ENCODE results near the gene HTT. TPM values are rescaled to one million over a fixed set of nuclear protein-coding genes. Genes with fewer than 3 reads are reported as not detected.
A peak's percentile ranks its signal among the peaks of the same experiment; 100 is the strongest.
"Not testable (repeated sequence)": the region's sequence is repeated elsewhere in the genome, so short reads cannot be mapped to it uniquely, and the experiment has no call there.

Gene HTT
- total RNA-seq, 1 donor from 2014 or later: 25.9 TPM

DNA sequence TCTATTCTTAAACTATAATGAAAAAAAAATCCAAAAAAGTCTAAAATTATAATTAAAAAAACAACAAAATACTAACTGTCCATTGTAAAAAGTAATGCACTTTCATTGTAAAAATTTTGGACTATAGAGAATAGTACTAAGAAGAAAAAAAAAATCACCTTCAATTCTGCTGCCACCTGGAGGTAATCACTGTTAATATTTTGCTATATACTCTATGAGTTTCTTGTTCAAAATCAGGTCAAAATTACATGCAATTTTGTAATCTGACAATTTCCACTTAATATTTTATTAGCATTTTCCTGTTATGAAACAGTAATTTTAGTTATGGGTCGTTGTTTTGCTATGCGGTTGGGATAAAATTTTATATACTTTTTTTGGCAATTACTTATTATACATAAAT, 62.0 kb downstream of the HTT start:
- DNase-seq: no peak
- intact Hi-C loops (cut with micrococcal nuclease): no loop called here
- no peak for ATAC-seq

DNA sequence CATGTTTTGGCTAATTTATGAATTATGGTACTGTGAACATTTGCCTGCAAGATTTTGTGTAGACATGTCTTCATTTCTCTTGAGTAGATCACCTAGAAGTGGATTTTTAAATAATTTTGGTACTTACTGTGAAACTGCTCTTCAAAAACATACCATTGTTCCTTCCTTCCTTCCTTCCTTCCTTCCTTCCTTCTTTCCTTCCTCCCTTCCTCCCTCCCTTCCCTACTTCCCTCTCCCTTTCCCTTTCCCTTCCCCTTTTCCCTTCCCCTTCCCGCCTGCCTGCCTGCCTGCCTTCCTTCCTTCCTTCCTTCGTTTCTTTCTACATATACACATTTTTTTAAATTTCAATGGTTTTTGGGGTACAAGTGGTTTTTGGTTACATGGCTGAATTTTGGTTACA, 63.4 kb downstream of the HTT start:
- ATAC-seq (no peak), DNase-seq (no peak)
- intact Hi-C loops (cut with micrococcal nuclease): no loop called here

DNA sequence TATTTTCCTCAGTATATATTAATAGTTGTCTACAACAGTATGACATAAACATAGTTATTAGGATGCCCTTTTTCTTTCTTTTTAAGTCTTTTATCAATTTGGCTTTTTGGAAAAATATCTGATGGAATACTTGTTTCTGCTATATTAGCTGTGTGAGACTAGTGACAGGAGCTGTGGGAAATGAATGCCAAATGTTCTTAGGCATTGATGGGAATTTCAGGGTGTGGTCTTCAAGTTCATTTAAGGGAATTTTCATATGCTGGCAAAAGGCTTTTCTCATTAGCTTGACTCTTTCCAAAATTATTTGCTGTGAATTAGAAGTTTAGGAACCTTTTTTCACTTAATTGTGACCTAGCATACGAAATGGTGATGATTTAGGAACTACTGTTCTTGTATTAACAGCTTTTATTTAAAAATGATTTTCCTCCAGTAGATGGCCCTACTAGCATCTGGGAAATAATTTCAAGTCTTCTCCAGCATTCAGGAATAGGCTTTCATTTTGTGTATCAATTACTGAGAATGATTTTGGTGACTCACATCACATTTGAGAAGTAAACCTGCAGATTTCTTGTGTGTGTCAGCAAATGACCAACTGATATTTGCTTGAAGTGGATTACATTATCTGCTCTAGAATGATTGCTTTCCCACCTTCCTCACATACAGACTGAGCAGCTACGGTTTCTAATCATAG, 70.9 kb downstream of the HTT start:
- ATAC-seq: no peak
- DNase-seq: no peak
- intact Hi-C loops (cut with micrococcal nuclease): no loop called here

DNA sequence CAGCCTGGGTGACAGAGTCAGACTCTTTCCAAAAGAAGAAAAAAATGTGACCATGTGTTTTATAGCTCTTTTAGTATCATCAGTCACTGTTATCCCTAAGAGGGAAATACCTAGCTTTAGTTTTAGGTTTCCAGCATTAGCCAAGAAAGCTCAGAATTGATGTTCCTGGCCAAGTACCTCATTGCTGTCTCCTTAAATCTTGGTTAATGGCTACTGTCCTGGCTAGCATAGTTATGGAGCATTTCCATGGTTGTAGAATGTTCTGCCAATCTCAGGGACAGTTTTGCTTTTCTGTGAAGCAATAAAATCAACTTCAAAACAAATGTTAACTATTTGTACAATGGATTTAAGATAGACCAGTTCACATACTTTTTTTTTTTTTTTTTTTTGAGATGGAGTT, 74.4 kb downstream of the HTT start:
- no peak for DNase-seq
- intact Hi-C loops (cut with micrococcal nuclease): no loop called here
- ATAC-seq: no peak

- DNase-seq; ATAC-seq; intact Hi-C loops (cut with micrococcal nuclease): not testable (repeated sequence)
Measured at GRCh38 chr4:3151238-3151637, 76.8 kb downstream of the HTT start.

GRCh38 chr4:3157366-3157765, 82.9 kb downstream of the HTT start:
- intact Hi-C loops (cut with micrococcal nuclease): no loop called here
- no peak for DNase-seq
- ATAC-seq: no peak

DNA sequence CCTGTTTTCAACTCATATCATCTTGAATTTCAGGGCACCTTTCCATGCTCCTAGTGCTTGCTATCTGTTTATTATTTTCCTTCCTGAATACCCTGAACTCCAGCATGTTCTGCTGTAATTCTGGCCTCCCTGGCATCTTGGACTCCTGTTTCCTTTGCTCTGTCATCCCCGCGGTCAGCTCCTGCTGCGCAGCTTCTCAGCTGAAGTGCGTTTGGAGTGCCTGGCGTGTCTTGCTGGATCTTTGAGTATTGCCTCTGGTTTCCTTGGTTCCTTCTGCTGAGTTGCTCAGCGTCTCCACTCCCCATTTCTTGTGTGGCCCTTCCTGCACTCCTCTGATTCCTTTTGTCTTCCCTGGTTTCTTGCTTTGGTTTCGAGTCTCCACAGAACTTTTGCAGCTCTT, 84.4 kb downstream of the HTT start:
- ATAC-seq (no peak), DNase-seq (no peak)
- intact Hi-C loops (cut with micrococcal nuclease): no loop called here

- intact Hi-C loops (cut with micrococcal nuclease): no loop called here
- ATAC-seq (no peak), DNase-seq (no peak)
Measured at GRCh38 chr4:3160438-3160837, 86.0 kb downstream of the HTT start.

DNA sequence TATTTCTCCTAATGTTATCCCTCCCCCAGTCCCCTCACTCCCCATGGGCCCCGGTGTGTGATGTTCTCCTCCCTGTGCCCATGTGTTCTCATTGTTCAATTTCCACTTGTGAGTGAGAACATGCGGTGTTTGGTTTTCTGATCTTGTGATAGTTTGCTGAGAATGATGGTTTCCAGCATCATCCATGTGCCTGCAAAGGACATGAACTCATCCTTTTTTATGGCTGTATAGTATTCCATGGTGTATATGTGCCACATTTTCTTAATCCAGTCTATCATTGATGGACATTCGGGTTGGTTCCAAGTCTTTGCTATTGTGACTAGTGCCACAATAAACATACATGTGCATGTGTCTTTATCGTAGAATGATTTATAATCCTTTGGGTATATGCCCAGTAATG, 86.6 kb downstream of the HTT start:
- intact Hi-C loops (cut with micrococcal nuclease); ATAC-seq; DNase-seq: not testable (repeated sequence)

GRCh38 chr4:3166434-3166833, 92.0 kb downstream of the HTT start:
- intact Hi-C loops (cut with micrococcal nuclease); ATAC-seq; DNase-seq: not testable (repeated sequence)

GRCh38 chr4:3168029-3168428, 93.5 kb downstream of the HTT start:
- ATAC-seq (peak; percentile 38), DNase-seq (no peak)
- intact Hi-C loops (cut with micrococcal nuclease): no loop called here

DNA sequence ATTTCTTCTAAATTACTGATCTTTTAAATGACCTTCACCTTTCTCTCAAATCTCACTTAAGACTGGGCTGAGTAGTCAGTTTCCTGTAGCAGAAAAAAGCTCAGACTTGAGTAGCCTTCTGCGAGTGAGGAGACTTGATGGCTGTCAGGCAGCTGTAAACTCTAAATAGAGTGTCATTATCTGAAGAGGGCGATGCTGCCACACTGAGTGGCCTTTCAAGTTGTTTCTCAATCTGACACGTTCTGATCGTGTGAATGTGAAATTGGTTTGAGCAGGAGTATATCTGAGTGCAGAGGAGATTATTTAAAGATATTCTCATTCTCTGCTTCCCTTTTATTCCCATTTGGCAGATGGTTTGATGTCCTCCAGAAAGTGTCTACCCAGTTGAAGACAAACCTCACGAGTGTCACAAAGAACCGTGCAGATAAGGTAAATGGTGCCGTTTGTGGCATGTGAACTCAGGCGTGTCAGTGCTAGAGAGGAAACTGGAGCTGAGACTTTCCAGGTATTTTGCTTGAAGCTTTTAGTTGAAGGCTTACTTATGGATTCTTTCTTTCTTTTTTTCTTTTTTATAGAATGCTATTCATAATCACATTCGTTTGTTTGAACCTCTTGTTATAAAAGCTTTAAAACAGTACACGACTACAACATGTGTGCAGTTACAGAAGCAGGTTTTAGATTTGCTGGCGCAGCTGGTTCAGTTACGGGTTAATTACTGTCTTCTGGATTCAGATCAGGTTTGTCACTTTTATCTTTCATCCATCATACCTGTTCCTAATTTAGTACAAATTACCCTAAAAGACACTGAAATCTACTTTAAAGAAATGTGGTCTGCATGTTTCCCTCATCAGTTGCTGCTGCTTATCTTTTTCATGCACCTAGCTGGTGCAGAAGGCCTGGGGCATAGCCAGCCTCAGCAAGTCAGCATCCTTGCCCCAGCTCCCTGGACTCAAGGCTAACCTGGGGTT, 100.2 kb downstream of the HTT start:
- intact Hi-C loops (cut with micrococcal nuclease): no loop called here
- peak; percentile 50 for ATAC-seq
- DNase-seq: no peak

GRCh38 chr4:3176367-3177229, 102.1 kb downstream of the HTT start:
- DNase-seq: no peak
- no peak for ATAC-seq
- intact Hi-C loops (cut with micrococcal nuclease): no loop called here

- no peak for DNase-seq
- intact Hi-C loops (cut with micrococcal nuclease): no loop called here
- no peak for ATAC-seq
Measured at GRCh38 chr4:3177426-3177825, 102.9 kb downstream of the HTT start.

GRCh38 chr4:3177905-3178304, 103.4 kb downstream of the HTT start:
- no peak for DNase-seq
- no peak for ATAC-seq
- intact Hi-C loops (cut with micrococcal nuclease): no loop called here

DNA sequence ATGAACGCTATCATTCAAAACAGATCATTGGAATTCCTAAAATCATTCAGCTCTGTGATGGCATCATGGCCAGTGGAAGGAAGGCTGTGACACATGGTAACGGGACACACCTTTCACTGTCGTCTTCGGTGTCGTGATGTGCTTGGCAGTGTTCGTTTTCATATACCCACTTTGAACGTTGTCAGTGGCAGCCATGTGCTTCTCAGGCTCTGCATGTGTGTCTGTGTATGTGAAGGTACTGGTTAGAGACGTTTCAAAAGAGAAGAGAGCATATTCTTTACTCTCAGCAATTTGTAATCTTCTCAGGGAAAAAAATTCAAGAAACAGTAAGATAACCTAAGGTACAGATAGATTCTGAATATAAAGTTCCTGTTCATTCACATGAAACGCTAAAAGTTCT, 103.9 kb downstream of the HTT start:
- DNase-seq (no peak), ATAC-seq (no peak)
- intact Hi-C loops (cut with micrococcal nuclease): no loop called here

GRCh38 chr4:3179126-3179706, 104.7 kb downstream of the HTT start:
- intact Hi-C loops (cut with micrococcal nuclease): no loop called here
- ATAC-seq: no peak
- DNase-seq: no peak

GRCh38 chr4:3183008-3183407, 108.5 kb downstream of the HTT start:
- no peak for ATAC-seq
- intact Hi-C loops (cut with micrococcal nuclease): no loop called here
- DNase-seq: no peak

DNA sequence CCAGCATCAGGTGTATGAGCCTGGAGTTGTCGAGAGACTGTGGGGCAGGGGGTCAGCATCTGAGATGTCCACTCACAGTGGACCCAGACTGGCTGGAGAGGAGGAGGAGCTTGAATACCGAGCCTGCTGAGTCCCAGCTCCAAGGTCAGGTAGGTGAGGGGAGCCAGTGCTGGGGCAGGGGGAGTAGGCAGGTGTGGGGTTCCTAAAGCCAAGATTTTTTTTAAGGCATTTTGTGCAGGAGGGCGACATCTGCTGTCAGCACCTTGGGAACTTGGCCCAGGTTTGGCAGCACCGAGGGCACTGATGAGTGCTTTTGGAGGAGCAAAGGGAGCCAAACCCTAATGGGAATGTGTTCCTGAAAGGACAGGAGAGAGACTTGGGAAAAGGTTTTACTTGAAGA, 110.2 kb downstream of the HTT start:
- no peak for ATAC-seq
- no peak for DNase-seq
- intact Hi-C loops (cut with micrococcal nuclease): no loop called here

All from left ventricle myocardium superior (tissue), 1 donor.